Bronchial epithelial cell (primary cell): Measurements from ENCODE around the gene DAZAP1. TPM values are rescaled to one million over a fixed set of nuclear protein-coding genes. Genes with fewer than 3 reads are reported as not detected.

ENCODE experiments used
- DNase-seq: peaks from one replicate; pipeline ENCODE4 v3.0.0-alpha.2; 2010; ENCODE audit warnings: low read depth
- FAIRE-seq: peaks from 2 replicates; lab custom pipeline; 2011; peaks lifted over from hg19 to GRCh38; lab: Jason Lieb, UNC
- H3K27me3 ChIP-seq: 2 replicates; pipeline ENCODE4 v1.5.1; 2011; ENCODE audit warnings: low read length; ENCODE audit not compliant: control insufficient read depth, insufficient read depth
- H3K36me3 ChIP-seq: 2 replicates; pipeline ENCODE4 v1.5.1; 2011; ENCODE audit warnings: low read length; ENCODE audit not compliant: control insufficient read depth, insufficient read depth
- H3K4me3 ChIP-seq: 2 replicates; pipeline ENCODE4 v1.5.1; 2011; ENCODE audit warnings: mild to moderate bottlenecking, low read depth, low read length, control low read depth
- total RNA-seq: library from RNA; depleted of rRNA; stranded (reverse); fragments of >200 nt; gene quantifications from 2 replicates; pipeline ENCODE4 v1.2.1, GENCODE V29; 2014
- TF ChIP-seq, protein P1 (sequence below): IDR thresholded peaks from 2 replicates; pipeline ENCODE4 v1.5.1; 2011; ENCODE audit warnings: mild to moderate bottlenecking, moderate library complexity, low read length, control low read depth, inconsistent platforms; ENCODE audit not compliant: insufficient read depth, severe bottlenecking

The DAZAP1 gene
- total RNA-seq, 1 donor from 2014 or later: 115 TPM

DNA sequence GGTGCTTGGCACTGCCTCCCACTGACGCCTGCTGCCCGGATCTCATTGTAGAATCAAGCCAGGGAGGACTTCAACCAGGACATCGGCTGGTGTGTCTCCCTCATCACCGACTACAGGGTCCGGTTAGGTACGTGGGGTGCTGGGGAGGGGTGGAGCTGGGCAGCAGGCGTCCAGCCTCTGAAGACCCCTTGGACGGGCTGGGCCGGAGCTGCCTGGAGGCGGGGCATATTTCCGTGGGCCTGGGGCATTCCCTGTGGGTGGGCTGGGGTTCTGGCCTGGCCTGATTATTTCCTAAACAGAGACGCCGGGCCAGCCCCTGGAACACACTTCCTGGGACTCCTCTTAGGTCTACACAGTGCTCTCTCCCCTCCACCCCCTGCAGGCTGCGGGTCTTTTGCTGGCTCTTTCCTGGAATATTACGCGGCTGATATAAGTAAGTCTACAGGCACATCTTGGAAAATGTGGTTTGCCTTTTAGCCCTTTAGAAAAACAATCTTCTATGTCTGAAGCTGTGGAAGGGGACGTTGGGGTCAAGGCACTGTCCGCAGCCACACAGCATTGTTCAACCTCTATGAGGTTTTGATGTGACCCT, 38.1 kb upstream of the DAZAP1 start:
- H3K36me3 ChIP-seq: peaks cover 25% of the 10 kb centered on the region
- FAIRE-seq: no peak

DNA sequence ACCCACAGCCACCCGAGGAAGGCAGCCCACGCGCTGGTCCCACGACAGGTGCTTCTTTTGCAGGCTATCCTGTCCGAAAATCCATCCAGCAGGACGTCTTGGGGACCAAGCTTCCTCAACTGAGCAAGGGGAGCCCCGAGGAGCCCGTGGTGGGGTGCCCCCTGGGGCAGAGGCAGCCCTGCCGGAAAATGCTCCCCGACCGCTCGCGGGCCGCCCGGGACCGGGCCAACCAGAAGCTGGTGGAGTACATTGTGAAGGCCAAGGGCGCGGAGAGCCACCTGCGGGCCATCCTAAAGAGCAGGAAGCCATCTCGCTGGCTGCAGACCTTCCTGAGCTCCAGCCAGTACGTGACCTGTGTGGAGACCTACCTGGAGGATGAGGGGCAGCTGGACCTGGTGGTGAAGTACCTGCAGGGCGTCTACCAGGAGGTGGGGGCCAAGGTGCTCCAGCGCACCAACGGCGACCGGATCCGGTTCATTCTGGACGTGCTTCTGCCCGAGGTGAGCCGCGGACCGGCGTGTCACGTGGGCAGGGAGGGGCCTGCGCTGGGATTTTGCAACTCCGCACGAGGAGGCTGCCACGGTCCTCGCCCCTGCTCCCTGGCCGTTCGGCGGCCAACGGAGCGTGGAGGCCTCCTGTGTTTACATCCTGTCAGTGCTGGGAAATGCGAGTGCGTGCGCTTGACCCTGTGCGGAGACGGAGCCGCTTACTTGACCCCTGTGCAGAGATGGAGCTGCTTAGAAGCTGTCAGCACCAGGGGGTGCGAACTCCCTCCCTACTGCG, 36.6 kb upstream of the DAZAP1 start:
- Histone ChIP-seq H3K36me3 (peaks cover 27% of the 10 kb centered on the region), H3K4me3 (no peak overlapping the region), H3K27me3 (no peaks in the 10 kb centered on the region)
- no peak for FAIRE-seq
- TF ChIP-seq, protein P1, sequence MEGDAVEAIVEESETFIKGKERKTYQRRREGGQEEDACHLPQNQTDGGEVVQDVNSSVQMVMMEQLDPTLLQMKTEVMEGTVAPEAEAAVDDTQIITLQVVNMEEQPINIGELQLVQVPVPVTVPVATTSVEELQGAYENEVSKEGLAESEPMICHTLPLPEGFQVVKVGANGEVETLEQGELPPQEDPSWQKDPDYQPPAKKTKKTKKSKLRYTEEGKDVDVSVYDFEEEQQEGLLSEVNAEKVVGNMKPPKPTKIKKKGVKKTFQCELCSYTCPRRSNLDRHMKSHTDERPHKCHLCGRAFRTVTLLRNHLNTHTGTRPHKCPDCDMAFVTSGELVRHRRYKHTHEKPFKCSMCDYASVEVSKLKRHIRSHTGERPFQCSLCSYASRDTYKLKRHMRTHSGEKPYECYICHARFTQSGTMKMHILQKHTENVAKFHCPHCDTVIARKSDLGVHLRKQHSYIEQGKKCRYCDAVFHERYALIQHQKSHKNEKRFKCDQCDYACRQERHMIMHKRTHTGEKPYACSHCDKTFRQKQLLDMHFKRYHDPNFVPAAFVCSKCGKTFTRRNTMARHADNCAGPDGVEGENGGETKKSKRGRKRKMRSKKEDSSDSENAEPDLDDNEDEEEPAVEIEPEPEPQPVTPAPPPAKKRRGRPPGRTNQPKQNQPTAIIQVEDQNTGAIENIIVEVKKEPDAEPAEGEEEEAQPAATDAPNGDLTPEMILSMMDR: no peak
- no peak for DNase-seq

More for the DNA sequence above, 38.1 kb upstream of the DAZAP1 start:
- TF ChIP-seq, protein P1: no peak
- H3K4me3 ChIP-seq: no peak overlapping the region
- H3K27me3 ChIP-seq: no peaks in the 10 kb centered on the region
- DNase-seq: no peak

DNA sequence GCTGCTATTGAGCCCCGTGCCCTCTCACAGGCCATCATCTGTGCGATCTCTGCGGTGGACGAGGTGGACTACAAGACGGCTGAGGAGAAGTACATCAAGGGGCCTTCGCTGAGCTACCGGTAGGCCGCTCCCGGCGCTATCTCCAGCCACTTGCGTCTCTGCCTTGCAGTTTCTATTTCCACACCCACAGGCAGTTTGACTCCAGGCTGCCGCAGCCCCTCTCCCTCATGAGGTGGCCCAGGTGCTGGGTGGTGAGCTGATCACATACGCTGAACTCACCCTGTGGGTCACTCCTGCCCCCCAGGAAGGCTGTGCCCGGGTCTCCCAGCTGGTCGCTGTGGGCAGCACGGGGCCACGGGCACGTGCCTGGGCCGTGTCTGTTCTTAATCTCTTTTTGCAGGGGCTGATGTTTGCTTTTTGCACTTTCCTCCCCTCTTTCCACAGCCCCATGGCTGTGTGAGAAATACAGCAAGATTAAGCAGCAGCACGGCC, 34.3 kb upstream of the DAZAP1 start:
- no peak overlapping the region for H3K4me3 ChIP-seq
- FAIRE-seq (no peak), DNase-seq (no peak)
- H3K36me3 ChIP-seq: peaks cover 19% of the 10 kb centered on the region
- TF ChIP-seq, protein P1: no peak
- no peaks in the 10 kb centered on the region for H3K27me3 ChIP-seq

DNA sequence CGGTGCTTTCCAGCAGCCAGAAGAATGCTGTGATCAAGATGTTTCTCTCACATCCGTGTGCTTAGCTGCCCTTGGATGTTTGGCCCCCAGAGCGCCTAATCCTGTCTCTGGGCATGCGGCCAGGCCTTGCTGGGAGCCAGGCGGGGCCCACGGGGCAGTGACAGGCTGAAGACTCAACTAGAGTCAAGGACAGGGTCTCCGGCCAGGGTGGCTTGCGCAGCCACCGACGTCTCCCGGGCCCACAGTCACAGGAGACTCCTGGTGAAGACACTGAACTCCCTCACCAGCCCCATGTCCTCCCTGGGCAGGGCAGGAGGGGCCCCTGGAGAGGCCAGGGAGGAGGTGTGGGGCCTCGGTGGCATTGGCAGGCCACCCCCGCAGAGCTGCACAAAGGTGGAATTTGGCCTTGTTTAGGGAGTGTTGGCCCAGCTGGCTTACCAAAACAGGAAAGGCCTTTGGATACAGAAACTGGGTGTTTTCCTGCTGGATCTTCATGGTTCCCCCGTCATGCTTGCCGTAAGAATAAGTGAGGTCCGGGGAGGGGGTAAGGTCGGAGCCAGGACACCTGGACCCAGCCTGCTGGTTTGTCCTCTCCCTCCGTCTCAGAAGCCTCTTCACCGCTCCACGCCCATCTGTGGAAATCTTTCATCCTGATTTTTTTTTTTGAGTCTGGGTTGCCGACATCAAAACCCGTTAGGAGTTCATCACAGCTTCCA, 33.7 kb upstream of the DAZAP1 start:
- DNase-seq (no peak), FAIRE-seq (no peak)
- H3K27me3 ChIP-seq: no peaks in the 10 kb centered on the region
- peaks cover 16% of the 10 kb centered on the region for H3K36me3 ChIP-seq
- H3K4me3 ChIP-seq: no peak overlapping the region
- TF ChIP-seq, protein P1: no peak

DNA sequence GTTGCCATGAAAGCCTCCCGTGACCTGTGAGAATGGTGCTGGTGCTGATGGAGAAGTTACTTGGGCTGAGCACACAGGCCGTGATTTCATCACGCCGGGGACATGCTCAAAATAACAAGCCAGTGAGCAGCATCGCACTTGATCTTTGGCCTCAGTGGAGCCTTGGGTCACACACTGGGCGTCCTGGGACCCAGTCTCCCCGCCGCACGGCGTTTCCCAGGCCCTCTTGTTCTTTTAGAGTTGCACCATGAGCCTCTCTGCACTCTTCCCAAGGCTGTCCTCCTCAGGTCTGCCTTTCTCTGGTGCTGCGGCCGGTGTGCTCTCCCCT, 33.2 kb upstream of the DAZAP1 start:
- DNase-seq (no peak), FAIRE-seq (no peak)
- H3K36me3 ChIP-seq: peaks cover 13% of the 10 kb centered on the region
- no peaks in the 10 kb centered on the region for H3K27me3 ChIP-seq
- H3K4me3 ChIP-seq: no peak overlapping the region
- TF ChIP-seq, protein P1: no peak
